HG02642 (cell line): ENCODE measurements around the gene ARID3A.
"Not testable (repeated sequence)": the region's sequence is repeated elsewhere in the genome, so short reads cannot be mapped to it uniquely, and the experiment has no call there.

Experiments
- ATAC-seq: cut with Tn5 transposase; IDR thresholded peaks from one replicate; pipeline ENCODE4 v1.9.1; 2021; ENCODE audit warnings: mild to moderate bottlenecking; ENCODE audit not compliant: unreplicated experiment, poor library complexity

ARID3A gene, protein sequence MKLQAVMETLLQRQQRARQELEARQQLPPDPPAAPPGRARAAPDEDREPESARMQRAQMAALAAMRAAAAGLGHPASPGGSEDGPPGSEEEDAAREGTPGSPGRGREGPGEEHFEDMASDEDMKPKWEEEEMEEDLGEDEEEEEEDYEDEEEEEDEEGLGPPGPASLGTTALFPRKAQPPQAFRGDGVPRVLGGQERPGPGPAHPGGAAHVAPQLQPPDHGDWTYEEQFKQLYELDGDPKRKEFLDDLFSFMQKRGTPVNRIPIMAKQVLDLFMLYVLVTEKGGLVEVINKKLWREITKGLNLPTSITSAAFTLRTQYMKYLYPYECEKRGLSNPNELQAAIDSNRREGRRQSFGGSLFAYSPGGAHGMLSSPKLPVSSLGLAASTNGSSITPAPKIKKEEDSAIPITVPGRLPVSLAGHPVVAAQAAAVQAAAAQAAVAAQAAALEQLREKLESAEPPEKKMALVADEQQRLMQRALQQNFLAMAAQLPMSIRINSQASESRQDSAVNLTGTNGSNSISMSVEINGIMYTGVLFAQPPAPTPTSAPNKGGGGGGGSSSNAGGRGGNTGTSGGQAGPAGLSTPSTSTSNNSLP

DNA sequence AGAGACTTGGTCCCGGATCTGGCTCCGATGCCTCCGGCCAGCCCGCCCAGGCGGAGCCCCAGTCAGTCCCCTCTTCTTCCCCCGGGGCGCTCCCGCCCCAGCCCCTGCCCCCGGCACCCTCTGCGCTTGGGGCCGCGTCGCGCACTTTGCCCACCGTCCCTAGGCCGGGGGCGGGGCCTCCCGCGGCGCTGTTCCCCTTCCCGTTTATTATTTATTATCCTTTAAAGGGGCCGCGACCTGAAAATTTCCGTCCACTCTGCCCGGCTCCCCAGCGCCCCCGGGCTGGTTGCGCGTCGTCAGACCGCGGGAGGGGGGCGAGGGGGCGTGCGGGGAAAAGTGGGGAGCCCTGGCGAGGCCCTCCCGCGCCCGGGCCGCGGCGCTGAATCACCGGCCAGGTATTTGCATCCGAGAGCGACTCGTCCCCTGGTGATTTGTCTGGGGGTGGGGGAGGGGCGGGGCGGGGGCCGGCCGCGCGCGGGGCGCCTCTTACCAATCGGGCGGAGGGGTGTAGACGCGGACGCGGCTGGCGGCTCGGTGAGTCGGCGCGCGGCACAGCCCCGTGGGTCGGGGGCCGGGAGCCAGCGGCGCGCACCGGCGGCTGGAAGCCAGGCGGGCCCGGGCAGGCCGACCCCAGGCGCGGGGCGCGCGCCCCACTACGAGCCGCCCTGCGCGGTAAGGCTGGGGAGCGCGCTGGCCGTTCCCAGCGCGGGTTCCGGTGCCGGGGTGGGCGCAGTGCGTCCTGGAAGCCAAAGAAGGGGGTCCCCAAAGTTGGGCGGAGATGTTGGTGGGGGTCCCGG, at the start of gene ARID3A:
TSS of gene ARID3A (plus strand) at position 510 of the 797 bp plus-strand sequence. CDS start 3,494 bp downstream, outside the sequence.
- peak; percentile 65 for ATAC-seq

DNA sequence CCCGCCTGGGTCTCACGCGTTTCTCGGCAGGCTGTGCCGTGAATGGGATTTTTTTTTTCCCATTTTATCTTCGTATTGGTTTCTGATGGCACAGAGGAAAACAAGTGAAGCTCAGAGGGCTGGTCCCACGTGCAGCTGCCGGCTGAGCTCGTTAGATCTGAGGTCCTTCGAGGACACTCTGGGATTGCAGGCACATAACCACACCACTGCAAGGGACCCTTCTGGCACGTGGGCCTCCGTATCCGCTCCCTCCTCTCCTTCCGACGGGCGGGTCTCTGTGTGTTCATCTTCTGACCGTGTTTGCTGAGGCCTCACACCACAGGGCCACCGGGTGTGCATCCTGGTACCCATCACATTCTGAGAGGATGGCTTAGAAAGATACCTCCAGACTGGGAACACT, 49.7 kb upstream of the ARID3A start:
- ATAC-seq = no peak

DNA sequence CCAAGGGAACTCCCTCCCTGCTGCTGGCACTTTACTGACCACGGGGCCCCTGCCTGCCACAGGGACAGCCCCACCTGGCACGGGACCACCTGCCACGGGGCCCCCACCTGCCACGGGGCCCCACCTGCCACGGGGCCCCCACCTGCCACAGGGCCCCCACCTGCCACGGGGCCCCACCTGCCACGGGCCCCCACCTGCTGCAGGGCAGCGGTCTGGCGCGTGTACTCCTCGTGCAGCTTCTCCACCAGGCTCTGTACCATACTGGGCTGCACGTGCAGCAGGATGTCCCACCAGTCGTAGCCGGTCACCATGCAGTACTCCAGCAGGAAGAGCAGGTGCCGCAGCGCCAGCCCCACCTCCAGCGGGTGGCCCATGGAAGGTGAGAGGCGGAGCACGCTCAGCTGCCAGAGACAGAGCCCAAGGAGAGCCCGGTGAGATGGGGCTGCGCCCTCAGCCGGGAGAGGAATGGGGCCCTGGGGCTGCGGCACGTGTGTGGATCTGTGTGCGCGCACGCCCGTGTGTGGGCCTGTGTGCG, 49.0 kb upstream of the ARID3A start:
- ATAC-seq = no peak

DNA sequence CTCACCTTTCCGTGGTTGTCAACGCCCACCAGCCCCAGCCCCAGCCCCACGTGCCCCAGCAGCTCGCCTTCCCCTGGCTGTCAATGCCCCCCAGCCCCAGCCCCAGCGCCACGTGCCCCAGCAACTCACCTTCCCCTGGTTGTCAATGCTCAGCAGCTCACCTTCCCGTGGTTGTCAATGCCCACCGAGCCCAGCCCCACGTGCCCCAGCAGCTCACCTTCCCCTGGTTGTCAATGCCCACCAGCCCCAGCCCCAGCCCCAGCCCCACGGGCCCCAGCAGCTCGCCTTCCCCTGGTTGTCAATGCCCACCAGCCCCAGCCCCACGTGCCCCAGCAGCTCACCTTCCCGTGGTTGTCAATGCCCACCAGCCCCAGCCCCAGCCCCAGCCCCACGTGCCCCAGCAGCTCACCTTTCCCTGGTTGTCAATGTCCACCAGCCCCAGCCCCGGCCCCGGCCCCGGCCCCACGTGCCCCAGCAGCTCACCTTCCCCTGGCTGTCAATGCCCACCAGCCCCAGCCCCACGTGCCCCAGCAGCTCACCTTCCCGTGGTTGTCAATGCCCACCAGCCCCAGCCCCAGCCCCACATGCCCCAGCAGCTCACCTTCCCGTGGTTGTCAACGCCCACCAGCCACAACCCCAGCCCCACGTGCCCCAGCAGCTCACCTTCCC, 47.7 kb upstream of the ARID3A start:
- not testable (repeated sequence) for ATAC-seq

DNA sequence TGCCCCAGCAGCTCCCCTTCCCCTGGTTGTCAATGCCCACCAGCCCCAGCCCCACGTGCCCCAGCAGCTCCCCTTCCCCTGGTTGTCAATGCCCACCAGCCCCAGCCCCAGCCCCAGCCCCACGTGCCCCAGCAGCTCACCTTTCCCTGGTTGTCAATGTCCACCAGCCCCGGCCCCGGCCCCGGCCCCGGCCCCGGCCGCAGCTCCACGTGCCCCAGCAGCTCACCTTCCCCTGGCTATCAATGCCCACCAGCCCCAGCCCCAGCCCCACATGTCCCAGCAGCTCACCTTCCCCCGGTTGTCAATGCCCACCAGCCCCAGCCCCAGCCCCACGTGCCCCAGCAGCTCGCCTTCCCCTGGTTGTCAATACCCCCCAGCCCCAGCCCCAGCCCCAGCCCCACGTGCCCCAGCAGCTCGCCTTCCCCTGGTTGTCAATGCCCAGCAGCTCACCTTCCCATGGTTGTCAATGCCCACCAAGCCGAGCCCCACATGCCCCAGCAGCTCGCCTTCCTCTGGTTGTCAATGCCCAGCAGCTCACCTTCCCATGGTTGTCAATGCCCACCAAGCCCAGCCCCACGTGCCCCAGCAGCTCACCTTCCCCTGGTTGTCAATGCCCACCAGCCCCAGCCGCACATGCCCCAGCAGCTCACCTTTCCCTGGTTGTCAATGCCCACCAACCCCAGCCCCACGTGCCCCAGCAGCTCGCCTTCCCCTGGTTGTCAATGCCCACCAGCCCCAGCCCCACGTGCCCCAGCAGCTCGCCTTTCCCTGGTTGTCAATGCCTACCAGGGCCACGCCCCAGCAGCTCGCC, 46.9 kb upstream of the ARID3A start:
- not testable (repeated sequence) for ATAC-seq

DNA sequence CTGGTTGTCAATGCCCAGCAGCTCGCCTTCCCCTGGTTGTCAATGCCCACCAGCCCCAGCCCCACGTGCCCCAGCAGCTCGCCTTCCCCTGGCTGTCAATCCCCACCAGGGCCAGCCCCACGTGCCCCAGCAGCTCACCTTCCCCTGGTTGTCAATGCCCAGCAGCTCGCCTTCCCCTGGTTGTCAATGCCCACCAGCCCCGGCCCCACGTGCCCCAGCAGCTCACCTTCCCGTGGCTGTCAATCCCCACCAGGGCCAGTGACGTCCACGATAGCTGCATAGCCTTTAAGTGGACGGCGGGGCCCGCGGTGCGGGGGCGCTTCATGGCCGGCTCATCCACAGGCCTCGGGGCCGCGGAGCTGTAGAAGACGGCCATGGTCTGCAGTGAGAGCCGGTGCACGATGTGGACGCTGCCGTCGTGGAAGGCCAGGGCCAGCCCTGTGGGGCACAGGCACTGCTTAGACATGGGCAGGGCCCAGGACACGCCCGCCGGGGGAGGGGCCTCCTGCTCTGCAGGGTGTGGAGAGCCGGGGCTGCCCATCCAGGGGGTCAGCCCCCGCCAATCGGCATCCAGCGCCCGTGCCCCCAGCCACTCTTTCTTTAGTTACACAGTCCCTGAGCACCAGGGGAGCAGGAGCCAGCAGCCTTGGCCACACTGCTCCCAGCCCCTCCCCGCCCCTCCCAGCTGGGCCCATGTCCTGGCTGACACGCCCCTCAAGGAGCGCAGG, 46.0 kb upstream of the ARID3A start:
- ATAC-seq = no peak

DNA sequence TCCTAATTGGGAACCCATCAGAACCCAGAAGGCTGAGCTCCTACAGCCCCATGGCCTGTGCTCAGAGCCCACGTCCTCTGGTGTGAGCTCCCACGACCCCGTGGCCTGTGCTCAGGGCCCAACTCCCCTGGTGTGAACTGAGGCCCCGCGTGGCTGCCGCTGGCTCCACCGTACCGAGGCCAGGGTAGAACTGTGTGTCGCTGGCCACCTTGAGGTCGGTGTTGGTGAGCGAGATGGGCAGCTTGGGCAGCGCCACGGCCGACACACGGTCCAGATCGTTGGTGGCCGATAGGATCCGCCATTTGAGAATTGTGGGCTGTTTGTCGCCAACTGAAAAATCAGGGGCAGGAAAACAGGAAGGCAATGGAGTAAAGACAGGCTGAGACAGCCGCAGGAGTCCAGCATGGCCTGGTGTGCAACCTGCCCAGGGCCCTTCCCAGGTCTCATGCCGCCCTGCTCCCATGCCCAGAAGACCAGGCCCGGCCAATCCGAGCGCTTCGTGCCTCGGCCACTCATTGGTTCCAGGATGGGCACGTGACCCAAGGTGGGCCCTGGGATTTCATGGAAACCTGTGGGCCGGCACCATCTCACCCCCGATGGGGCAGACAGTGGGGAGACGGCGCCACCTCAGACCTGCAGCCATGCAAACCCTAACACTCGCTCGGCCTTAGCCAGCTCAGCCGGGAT, 44.3 kb upstream of the ARID3A start:
- ATAC-seq = no peak

DNA sequence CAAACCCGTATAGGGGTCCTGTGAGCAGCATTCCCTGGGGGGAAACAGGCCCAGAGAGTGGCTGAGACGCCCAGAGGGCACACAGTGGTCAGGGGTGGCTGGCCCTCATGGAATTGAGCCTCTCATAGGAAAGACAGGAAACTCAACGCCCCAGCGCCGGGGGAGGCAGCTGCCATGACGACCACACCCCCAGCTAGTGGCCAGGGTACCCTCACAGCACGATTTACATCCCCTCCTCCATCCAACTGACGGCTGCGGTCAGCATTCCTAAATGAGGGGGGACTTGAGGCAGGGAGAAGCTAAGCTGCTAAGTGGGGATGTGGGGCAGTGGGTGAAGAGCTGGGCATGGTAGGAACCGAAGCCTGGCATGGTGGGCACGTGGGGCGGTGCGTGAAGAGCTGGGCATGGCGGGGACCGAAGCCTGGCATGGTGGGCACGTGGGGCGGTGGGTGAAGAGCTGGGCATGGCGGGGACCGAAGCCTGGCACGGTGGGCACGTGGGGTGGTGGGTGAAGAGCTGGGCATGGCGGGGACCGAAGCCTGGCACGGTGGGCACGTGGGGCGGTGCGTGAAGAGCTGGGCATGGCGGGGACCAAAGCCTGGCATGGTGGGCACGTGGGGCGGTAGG, 42.9 kb upstream of the ARID3A start:
- no peak for ATAC-seq

DNA sequence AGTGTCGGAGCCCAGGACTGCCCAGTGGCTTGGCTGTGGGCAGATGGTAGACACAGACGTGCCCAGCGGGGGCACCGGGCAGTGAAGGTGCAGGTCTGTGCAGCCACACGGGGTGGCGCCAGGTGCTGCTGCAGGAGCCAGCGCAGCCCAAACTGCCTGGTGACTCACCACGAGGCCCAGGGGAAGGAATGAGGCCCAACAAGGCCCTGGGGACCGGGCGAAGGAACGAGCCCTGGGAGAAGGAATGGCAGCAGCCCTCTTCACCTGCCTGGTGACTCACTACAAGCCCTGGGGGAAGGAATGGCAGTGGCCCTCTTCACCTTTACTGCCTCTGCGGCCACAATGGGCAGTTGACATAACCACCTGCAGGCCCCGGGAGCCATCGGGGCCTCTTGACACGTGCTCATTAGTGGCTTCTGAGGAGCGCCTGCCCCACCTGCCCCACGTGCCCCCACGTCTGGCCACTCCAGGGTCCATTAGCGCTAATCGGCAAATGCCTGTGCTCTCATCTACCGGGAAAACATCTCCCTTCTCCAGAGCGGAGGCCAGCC, 42.1 kb upstream of the ARID3A start:
- ATAC-seq = no peak

DNA sequence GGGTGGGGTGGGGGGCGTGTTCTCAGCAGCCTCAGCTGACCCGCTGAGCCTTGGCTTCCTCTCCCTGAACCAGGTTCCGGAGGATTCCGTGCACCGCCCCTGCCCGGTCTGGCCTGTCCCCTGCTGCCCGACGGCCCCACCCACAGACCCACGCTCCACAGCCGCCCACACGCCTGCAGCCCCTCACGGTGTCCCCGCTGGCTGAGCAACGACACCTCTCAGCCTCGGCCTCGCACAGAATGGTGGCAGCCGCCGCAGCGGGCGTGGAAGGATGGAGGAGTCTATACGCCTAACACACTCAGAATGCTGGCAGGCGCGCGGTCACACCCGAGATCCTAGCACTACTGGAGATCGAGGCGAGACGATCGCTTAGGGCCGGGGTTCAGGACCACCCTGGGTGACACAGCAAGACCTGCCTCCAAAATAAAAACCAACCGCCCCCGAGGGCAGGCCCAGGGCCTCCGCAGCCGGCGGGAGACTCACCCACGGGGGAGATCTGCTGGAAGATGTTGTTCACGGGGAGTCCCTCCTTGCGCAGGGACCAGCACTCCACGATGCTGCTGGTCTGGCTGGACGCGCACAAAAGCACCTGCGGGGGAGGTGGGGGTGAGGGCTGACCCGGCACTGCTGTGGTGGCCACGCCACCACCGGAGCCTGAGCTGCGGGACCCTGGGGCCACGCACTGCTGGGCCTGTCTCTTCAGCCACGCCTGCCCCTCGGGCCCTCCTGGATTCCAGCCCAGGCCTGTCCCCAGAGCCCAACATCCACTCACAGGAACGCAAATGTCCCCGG, 41.2 kb upstream of the ARID3A start:
- ATAC-seq = no peak

DNA sequence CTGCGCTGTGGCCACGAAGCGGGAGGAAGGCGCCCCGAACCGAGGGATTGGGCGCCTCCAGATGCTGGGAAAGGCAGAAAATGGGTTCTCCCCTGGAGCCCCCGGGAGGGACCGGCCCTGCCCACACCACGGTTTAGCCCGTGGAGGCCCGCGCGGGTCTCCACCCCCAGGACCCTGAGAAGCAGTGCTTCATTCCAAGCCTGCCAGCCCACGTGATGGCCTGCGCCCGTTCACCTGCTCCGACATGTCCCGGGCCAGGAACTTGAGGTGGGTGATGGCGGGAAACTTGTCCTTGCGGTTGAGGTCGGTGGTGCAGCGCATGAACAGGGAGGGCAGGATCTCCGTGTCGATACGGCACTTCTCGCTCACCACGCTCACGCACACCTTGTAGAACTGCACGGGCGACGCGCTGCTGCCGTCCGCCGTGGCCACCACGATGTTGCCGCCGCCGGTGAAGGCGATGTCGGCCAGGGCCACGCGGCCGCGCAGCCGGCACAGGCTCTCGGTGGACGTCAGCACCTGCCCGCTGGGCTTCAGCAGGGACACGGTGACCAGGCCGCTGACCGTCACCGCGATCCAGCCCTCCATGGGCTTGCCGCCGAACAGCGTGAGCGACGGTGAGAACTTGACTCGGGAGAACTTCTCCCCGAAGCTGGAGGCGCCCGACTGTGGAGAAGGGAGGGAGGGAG, 40.2 kb upstream of the ARID3A start:
- no peak for ATAC-seq

DNA sequence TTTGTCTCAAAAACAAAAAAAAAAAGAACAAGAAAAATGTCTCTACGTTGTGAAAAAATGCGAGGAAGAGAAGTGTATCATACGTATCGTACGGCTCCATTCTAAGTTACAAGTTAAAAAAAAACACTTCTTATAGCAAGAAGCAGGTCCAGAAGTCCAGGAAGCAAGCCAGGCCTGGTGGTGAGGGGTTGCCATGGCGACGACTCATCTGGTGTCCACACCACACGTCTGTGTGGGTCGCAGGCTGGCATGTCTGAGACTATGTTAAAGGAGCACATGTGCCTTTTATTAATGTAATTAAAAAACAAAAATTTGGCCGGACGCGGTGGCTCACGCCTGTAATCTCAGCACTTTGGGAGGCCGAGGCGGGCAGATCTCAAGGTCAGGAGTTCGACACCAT, 38.8 kb upstream of the ARID3A start:
- ATAC-seq = no peak

DNA sequence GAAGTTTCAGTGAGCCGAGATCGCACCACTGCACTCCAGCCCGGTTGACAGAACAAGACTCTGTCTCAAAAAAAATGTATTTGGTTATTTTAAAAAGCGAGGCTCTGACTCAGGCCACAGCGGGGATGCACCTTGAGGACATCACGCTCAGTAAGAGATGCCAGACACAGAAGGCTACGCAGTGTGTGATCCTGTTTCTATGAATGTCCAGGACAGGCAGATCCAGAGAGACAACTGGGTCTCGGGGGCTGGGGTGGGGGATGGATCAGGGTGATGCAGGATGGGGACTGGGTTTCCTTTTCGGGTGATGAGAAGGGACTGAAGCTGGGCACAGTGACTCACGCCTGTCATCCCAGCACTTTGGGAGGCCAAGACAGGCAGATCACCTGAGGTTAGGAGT, 38.2 kb upstream of the ARID3A start:
- ATAC-seq = no peak

DNA sequence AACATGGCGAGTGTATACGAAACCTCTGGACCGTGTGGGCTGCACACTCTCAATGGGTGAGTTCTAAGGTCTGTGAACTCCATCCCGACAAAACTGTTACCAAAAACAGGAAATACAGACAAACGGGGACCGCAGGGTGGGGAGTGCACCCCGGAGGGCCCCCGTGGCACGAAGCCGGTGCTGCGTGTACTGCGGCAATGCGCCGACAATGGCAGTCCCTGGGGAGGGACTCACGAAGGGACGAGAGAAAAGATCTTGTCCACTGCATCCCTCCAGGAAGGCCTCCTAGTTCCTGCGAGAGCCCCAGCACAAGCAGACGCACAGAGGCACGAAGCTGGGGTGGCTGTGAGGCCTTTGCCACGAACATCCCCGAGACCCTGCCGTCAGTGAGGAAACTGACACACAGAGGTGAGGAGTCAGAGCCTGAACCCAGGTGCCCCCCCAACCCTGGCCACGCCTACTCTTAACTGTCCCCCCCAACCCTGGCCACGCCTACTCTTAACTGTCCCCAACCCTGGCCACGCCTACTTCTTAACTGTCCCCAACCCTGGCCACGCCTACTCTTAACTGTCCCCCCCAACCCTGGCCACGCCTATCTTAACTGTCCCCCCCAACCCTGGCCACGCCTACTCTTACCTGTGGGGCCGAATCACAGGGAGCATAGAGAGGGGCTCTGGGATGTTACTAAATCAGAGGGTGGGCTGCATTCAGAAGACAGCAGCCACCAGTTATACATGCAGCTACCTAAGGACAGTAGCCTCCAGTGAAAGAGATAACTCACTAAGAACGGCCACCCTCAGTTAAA, 37.1 kb upstream of the ARID3A start:
- no peak for ATAC-seq

DNA sequence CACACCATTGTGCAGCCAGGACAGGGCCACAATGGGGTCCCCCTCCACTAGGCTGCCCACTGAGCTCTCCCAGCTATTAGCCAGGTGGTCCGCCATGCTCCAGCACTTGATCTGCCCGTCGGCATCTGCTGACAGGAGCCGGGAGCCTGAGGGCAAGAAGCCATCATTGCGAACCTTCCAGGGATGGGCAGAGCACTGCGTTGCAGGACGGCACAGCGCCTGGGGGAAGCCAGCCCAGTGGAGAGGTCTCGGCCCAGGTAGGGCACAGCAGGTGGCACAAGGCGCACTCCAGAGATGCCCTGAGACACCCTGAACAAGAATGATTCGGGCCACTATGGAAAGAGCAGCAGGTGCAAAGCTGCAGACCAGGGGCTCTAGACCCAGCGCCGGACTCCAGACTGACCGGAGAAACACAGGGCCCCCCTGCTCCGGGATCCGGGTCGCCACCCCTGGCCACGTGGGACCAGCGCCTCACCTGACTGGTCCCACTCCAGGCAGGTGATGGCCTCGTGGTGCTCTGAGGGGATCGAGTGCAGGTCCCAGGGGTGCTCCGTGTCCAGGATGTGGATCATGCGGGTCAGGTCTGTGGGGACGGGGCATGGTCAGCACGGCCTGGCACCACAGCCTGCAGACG, 36.1 kb upstream of the ARID3A start:
- ATAC-seq = no peak
